ENCODE data around the gene RBM14.
"Not testable (repeated sequence)": the region's sequence is repeated elsewhere in the genome, so short reads cannot be mapped to it uniquely, and the experiment has no call there.

The RBM14 gene

GRCh38 chr11:66595245-66595904, 21.1 kb upstream of the RBM14 start:
- DNase-seq, result no peak
- in situ Hi-C loops (cut with MboI; ENCODE audit: low pct_unique_long_range_greater_than_20kb, low sequenced_read_pairs), result no loop called here

DNA sequence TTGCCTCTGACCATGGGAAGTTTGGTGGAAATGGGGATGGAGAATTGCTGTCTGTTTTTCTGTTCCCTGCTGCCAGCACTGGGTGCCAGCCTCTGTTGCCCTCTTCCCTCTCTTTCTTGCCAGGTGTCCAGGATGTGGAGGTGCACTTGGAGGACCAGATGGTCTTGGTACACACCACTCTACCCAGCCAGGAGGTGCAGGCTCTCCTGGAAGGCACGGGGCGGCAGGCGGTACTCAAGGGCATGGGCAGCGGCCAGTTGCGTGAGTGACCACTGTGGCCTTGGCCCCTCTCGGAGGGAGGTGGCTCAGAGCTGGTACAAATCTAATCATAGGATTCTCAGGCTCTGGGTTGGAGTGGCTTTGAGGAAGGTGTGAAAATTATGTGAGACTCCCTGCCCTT, 17.4 kb upstream of the RBM14 start:
- in situ Hi-C loops (cut with MboI; ENCODE audit: low pct_unique_long_range_greater_than_20kb, low sequenced_read_pairs), result no loop called here
- DNase-seq, result no peak

DNA sequence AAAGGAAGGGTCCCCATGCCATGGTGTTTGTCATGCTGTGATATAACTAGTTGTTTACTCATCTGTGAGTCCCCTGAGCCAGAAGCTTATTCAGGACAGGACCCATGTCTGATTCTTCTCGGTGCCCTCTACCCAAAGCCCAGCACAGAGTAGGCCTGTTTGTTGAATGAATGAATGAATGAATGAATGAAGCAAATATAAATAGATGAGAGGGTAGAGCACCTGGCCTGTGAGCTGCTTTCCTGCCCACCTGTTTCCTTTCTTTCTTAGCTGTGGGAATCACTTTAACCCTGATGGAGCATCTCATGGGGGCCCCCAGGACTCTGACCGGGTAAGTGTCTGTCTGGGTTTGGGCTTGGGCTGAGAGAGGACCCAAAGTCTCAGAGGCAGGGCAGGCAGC, 16.2 kb upstream of the RBM14 start:
- in situ Hi-C loops (cut with MboI; ENCODE audit: low pct_unique_long_range_greater_than_20kb, low sequenced_read_pairs), result no loop called here
- no peak for DNase-seq

DNA sequence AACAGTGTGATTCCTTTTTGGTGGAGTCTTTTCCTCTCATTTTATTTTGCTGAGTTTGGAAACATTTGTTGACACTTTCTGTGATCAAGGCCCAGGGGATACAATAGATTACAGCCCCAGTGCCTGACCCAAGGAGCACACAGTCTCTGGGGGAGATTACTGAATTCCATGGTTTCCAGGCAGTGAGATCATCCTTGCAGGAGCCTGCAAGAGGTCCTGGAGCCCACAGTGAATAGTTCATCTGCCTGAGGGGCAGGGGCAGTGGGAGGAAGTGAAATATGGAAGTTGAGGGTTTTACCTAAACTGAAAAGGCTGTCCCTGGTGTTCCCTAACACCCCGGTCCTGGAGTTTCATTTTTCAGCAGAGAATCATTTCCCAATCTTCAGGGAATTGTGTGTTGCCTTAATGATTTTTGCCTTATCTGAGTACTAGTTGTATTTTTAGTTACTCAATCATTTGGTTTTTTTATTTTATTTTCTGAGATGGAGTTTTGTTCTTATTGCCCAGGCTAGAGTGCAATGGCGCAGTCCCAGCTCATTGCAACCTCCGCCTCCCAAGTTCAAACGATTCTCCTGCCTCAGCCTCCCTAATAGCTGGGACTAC, 15.7 kb upstream of the RBM14 start:
- in situ Hi-C loops (cut with MboI; ENCODE audit: low pct_unique_long_range_greater_than_20kb, low sequenced_read_pairs), result no loop called here
- peak; percentile 25 for DNase-seq

DNA sequence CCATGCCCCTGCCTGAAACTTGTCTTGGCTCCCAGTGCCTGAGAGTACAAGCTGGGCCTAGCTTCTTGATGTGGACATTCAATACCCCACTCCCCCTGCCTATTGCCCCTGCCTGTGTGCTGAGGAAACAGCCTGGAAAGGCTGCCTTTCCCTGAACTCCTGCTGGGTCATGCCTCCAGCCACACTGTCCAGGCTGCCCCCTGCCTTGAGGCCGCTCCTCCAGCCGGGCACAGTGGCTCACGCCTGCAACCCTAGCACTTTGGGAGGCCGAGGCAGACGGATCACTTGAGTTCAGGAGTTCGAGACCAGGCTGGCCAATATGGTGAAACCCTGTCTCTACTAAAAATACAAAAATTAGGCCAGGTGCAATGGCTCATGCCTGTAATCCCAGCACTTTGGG, 13.4 kb upstream of the RBM14 start:
- in situ Hi-C loops (cut with MboI; ENCODE audit: low pct_unique_long_range_greater_than_20kb, low sequenced_read_pairs), result no loop called here
- no peak for DNase-seq

- no peak for DNase-seq
- in situ Hi-C loops (cut with MboI; ENCODE audit: low pct_unique_long_range_greater_than_20kb, low sequenced_read_pairs), result no loop called here
Observed at GRCh38 chr11:66604155-66604554, 12.3 kb upstream of the RBM14 start.

DNA sequence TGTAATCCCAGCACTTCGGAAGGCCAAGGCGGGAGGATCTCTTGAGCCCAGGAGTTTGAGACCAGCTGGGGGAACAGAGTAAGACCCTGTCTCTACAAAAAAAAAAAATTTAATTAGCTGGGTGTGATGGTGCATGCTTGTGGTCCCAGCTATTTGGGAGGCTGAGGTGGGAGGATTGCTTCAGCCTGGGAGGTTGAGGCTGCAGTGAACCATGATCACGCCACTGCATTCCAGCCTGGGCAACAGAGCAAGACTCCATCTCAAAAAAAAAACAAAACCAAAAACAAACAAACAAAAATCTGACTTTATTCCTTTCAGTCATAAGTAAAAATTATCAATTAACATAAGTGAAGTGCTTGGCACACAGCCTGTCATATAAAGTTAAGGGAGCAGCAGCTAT, 9.8 kb upstream of the RBM14 start:
- DNase-seq; in situ Hi-C loops (cut with MboI; ENCODE audit: low pct_unique_long_range_greater_than_20kb, low sequenced_read_pairs): not testable (repeated sequence)

DNA sequence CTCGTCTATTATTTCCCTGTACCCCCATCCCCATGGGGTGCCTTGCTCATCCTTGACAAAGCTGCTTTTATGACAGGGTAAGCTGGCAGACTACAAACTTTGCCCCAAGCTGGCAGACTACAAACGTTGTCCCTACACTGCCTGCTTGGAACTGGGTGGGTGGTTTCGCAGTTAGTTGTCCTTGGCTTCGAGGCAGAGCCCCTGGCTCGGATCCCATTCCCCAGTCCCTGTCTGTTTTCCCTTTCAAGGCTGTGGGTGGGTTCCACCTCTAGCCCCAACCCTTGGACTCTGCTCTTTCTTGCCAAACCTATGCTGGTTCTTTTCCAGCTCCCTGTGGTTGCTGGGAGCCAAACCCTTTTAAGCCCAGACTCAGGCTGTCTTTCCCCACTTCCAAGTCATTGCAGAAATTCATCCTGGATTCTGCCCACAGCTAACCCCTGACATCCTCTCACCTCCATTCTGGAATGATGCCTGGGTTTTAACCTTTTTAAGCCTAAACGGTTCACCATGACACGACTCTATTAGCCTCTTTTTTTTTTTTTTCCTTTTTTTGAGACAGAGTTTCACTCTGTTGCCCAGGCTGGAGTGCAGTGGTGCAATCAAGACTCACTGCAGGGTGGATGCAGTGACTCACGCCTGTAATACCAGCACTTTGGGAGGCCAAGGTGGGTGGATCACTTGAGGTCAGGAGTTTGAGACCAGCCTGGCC, 9.2 kb upstream of the RBM14 start:
- in situ Hi-C loops (cut with MboI; ENCODE audit: low pct_unique_long_range_greater_than_20kb, low sequenced_read_pairs), result no loop called here
- no peak for DNase-seq

- DNase-seq, result no peak
- in situ Hi-C loops (cut with MboI; ENCODE audit: low pct_unique_long_range_greater_than_20kb, low sequenced_read_pairs), result no loop called here
Observed at GRCh38 chr11:66609721-66610617, 6.5 kb upstream of the RBM14 start.

GRCh38 chr11:66612458-66612857, 4.0 kb upstream of the RBM14 start:
- DNase-seq, result no peak
- in situ Hi-C loops (cut with MboI; ENCODE audit: low pct_unique_long_range_greater_than_20kb, low sequenced_read_pairs), result no loop called here

DNA sequence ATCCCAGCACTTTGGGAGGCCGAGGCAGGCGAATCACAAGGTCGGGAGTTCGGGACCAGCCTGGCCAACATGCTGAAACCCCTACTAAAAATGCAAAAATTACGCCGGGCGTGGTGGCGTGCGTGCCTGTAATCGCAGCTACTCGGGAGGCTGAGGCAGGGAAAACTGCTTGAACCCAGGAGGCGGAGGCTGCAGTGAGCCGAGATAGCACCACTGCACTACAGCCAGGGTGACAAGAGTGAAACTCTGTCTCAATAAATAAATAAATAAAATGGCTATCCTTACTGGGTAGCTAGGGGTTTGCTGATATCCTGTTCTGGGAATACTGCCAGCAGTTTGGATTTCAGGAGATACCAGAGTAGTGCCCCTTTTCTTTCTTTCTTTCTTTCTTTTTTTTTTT, 2.4 kb upstream of the RBM14 start:
- in situ Hi-C loops (cut with MboI; ENCODE audit: low pct_unique_long_range_greater_than_20kb, low sequenced_read_pairs), result no loop called here
- DNase-seq, result no peak

DNA sequence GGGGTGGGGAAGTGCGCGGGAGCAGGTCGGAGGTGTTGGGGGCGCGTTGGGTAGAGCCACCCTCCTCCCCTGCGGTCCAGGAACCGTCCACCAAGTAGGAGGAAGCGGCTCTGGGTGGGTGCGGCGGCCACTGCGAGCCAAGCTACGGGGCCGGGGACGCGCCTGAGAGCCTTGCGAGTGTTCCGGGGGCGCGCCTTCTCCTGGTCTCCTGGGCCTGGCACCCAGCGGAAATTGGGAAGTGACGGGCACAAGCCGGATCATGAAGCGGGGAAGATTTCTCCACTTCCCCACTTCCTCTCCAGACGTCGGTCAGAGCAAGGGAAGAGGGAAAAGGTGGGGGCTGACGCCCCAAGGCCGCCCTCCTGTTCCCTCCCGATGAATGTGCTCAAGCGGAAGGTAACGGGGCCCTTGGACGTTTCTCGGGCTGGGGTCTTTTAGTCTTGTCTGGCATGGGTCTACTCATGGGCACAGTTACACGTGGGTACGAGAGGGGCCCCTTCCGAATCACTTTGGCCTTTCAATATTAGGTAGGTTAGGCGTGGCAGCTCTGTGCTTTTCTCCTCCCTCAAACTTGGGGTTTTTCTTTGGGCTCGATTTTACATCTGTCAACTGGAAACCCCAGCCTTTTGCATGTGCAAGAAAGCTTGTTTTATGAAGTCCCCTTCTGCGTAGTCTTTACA, 865 bp downstream of the RBM14 start:
- in situ Hi-C loops (cut with MboI; ENCODE audit: low pct_unique_long_range_greater_than_20kb, low sequenced_read_pairs), result no loop called here
- DNase-seq, result peak; percentile 84

DNA sequence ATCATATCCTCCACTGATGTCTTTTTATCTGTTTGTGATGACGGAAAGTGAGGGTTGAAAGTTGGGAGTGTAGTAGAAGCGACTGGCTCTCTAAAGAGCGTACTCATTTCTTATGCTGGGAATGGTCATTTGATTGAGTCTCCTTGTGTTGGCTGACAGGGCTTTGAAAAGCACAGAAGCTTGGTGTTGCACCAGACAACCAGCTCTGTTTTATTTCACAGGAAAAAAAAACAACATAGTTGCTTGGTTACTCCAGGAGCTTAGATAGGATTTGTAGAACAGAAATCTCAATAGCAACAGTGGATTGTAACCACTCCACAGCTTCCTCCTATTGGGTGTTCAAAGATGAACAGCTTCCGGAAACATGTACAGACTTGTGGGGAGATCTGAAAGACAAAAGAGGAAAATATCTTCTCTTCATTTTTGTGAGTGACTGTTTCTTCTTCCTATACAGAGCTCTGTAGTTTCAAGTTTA, 2.7 kb downstream of the RBM14 start:
- peak; percentile 88 for DNase-seq
- in situ Hi-C loops (cut with MboI; ENCODE audit: low pct_unique_long_range_greater_than_20kb, low sequenced_read_pairs), result no loop called here

- in situ Hi-C loops (cut with MboI; ENCODE audit: low pct_unique_long_range_greater_than_20kb, low sequenced_read_pairs), result no loop called here
- no peak for DNase-seq
Observed at GRCh38 chr11:66624450-66624849, 8.0 kb downstream of the RBM14 start.

GRCh38 chr11:66625041-66625751, 8.8 kb downstream of the RBM14 start:
- in situ Hi-C loops (cut with MboI; ENCODE audit: low pct_unique_long_range_greater_than_20kb, low sequenced_read_pairs), result no loop called here
- no peak for DNase-seq

- in situ Hi-C loops (cut with MboI; ENCODE audit: low pct_unique_long_range_greater_than_20kb, low sequenced_read_pairs), result no loop called here
Observed at GRCh38 chr11:66625752-66626149, 9.3 kb downstream of the RBM14 start.

DNA sequence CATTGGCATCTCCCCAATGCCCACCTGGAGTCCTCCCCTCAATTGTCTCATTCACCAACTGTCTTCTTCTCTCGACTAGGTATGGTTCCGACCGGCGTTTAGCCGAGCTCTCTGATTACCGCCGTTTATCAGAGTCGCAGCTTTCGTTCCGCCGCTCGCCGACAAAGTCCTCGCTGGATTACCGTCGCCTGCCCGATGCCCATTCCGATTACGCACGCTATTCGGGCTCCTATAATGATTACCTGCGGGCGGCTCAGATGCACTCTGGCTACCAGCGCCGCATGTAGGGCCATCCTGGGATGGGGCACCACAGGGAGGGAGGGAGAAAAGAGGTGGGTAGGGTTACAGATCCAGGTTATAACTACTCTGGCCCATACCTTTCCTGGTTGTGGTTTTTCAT, 10.0 kb downstream of the RBM14 start:
- no peak for DNase-seq
- in situ Hi-C loops (cut with MboI; ENCODE audit: low pct_unique_long_range_greater_than_20kb, low sequenced_read_pairs), result no loop called here

More at GRCh38 chr11:66625752-66626149, 9.3 kb downstream of the RBM14 start:
- no peak for DNase-seq

DNA sequence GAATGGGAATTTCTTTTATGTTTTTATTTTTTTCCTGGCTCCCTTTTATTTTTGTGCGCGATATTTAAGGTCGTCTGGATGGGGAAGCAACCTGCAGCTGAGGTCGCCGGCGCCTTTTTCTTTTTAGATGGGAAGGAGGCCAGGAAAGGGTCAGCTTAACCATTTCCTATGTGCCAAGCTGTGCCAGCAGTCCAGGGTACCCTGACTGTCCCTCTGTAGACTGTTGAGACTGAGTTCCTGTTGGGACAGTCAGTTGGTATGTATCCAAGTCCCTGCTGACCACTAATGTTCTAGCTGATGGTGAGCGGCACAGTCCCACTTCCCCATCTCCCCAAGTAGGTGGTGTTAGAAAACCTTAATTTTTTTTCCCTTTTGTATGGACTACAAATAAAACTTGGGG, 10.5 kb downstream of the RBM14 start:
- in situ Hi-C loops (cut with MboI; ENCODE audit: low pct_unique_long_range_greater_than_20kb, low sequenced_read_pairs), result no loop called here

More for the DNA sequence above, 10.5 kb downstream of the RBM14 start:
- DNase-seq, result no peak

All from KBM-7 (cell line).